Right hindlimb (tissue), 1 donor: Measurements from ENCODE around the gene TFR2.
"Not testable (repeated sequence)": the region's sequence is repeated elsewhere in the genome, so short reads cannot be mapped to it uniquely, and the experiment has no call there.

Source experiments
- DNase-seq: peaks from one replicate; pipeline ENCODE4 v3.0.0-alpha.2; 2018

The TFR2 gene

DNA sequence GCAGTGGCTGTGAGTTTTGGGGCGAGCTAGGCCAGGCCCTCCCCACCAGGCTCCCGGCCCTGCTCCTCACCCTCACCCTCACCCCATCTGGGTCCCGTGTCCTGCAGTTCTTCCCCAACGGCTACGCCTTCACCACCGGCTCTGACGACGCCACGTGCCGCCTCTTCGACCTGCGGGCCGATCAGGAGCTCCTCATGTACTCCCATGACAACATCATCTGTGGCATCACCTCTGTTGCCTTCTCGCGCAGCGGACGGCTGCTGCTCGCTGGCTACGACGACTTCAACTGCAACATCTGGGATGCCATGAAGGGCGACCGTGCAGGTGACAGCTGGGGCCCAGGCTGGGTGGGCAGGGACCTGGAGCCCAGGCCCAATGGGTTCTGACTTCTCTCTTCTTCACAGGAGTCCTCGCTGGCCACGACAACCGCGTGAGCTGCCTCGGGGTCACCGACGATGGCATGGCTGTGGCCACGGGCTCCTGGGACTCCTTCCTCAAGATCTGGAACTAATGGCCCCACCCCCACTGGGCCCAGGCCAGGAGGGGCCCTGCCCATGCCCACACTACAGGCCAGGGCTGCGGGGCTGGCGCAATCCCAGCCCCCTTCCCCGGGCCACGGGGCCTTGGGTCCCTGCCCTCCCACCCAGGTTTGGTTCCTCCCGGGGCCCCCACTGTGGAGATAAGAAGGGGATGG lies 37.1 kb upstream of the TFR2 start:
- peak; percentile 38 for DNase-seq

DNA sequence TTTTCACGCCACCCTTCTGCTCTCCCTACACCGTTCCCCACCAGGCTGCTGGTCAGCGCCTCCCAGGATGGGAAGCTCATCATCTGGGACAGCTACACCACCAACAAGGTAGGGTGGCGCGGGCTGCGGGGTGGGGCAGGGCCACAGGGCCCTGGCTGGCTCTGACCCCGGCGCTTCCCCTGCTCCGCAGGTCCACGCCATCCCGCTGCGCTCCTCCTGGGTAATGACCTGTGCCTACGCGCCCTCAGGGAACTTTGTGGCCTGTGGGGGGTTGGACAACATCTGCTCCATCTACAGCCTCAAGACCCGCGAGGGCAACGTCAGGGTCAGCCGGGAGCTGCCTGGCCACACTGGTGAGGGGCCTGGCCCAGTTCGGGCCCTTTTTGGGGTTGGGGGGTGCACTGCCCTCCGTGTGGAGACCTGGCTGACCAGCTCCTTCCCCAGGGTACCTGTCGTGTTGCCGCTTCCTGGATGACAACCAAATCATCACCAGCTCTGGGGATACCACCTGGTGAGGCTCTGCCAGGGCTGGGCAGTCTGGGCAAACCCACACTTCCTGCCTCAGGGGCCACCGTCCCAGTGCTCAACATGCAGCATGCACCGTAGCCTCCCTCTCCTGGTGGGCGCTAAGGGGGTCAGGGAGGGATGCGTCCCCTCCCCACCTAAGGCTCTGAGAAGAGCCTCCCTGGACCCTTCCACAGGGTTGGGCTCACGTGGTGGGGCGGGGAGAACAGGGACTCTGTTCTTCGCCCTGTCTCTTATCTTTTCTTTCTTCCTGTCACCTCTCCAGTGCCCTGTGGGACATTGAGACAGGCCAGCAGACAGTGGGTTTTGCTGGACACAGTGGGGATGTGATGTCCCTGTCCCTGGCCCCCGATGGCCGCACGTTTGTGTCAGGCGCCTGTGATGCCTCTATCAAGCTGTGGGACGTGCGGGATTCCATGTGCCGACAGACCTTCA lies 36.2 kb upstream of the TFR2 start:
- DNase-seq: no peak

DNA sequence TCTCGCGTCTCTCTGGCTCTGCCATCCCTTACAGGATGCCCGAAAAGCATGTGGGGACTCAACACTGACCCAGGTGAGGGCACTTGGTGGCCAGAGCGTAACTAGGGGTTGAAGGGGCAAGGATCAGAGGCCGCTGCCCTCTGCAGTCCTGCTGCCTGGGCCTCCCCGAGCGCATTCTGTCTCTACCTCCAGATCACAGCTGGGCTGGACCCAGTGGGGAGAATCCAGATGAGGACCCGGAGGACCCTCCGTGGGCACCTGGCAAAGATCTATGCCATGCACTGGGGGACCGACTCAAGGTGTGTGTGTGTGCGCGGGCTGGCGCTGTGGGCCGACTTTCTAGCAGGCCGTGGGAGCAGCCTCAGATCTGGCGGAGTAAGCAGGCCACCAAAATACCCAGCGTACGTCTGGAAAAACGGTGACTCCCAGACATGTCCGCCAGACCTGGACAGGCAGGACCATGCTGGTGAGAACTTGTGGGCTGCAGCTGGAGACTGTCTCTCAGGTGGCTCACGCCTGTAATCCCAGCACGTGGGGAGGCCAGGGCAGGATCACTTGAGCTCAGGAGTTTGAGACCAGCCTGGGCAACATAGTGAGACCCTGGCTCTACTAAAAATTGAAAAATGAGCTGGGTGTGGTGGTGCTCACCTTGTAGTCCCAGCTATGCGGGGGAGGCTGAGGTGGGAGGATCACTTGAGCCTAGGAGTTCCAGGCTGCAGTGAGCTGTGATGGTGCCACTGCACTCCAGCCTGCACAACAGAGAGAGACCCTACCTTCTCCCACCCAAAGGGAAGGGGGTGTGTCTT lies 35.4 kb upstream of the TFR2 start:
- DNase-seq: peak; percentile 21

DNA sequence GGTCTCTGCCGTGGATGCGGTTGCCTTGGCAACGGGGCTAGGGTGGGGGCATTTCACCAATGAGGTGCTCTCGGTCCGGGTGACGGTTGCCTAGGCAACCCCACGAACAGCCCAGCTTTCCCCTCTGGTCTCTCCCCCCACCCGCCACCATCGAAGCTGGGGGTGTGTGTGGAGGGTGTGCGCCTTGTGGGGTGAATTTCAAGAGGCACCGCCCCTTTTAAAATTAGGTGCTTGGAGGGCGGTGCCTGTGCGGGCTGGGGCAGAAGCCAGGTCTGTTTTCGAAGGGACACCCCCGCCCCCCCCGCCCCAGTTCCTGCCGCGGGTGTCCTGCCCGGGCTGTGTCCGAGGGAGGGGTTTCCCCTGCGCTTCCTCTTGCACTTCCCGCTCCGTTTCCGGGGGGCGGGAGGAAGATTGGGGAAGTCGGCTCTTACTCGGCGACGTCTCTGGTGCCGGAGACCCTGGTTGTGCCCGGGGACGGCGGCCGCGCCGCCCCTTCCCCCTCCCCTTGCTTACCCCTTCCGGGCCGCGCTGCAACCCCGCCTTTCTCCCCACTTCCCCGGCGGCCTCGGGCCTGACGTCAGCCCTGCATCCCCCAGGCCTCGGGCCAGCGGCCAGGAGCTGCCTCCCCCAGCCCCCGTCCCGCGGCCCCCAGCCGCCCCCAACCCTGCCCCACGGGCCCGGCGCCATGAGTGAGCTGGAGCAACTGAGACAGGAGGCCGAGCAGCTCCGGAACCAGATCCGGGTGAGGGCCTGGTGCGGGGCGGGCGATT lies 34.4 kb upstream of the TFR2 start:
- DNase-seq: peak; percentile 83

DNA sequence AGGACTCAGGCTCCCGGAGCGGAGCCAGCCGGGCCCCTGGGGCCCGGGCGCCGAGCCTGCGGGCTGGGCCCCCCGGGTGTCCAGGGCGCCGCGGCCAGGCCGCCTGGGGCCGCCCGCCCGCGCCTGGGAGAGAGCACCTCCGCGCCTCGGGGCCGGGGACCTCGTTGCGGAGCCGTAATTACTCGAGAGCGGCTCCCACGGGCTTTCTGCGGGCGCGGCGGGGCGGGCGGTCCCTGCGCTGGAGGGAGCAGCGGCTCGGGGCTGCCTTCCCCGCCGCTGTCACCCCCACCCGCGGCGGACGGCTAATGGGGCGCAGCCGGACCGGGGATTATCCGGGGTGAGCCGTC lies 33.7 kb upstream of the TFR2 start:
- no peak for DNase-seq

DNA sequence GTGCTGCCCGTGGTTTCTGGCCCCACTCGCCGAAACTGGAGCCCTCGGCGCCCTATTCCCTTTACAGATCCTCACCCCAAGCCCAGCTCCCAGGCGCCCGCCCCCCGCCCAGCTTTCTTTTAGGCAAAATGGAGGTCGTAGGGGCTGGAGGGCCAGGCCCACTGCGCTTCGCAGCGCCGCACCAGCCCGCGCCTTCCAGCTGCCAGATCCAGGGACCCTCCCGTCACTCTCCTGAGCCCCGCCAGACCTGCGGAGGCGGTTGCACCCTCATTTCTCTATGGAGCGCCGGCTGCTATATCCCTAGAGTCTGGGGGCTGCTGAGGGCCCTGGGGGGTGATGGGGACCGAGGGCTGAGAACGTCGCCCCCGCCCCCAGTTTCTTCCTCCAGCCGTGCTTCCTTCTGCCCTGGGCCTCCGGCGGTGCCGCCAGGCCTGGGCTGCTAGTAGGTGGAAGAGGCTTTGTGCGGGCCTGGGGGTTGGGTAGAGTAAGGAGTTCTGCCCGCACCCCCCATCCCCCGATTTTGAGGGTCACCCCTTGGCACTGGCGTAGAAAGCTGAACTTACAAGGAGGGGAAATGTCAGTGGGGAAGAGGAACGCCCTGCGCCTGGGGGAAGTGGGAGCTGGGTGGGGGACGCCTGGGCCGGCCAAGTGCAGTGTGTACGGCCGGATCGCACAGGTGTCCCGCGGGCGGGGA lies 33.2 kb upstream of the TFR2 start:
- peak; percentile 53 for DNase-seq

DNA sequence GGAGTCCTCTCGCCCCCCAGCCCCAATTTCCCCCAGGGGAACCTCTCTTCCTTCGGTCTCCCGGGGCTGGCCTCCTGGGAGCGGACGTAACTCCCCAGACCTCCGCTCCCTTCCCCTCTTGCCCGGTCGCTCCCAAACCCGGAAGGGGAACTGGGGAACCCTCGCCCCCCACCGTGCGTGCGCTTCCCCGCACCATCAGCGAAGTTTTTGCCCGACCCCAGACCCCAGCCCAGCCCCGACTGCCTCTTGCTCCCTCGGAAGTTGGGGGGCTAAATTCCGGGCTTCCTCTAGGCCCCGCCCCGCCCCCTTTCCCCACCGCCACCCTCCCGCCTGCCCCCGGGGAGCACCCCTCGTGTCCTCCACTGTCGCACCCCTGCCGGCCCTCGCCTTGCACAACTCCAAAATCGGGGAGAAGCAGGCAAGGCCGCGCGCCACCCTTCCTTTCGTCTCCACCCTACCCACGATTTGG lies 32.6 kb upstream of the TFR2 start:
- DNase-seq: no peak

DNA sequence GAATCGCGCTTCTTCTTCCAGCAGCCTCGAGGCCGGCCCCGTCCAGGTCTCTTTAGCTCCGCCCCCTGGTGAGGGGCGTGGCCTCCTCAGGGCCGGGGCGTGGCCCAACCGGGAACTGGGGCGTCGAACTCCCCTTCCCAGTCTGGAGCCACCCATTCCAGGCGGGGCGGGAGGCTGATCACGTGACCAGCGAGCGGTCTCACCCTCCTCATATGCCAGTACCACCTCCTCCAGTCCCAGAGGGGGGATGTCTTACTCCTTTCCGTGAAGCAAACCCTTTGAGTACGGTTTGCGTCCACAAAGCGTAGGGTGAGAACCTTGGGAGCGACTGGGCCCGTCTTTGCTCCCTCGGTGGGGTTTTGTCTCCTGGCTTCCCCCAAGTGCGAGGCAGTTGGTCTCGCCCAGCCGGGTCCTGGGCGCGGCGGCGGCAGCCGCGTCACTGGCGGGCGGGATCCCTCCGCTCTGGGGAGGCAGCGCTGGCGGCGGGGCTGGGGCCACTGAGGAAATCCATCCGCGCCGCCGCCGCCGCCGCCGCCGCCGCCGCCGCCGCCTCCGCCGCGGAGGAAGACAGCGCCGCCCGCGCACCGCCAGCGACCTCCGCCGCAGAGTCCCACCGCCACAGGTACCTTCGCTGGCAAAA lies 32.1 kb upstream of the TFR2 start, which contains the start of gene GNB2:
GNB2 (plus strand) TSS at position 439 of the 640 bp plus-strand sequence. CDS start 2,526 bp downstream, outside the sequence.
- peak; percentile 99 for DNase-seq

DNA sequence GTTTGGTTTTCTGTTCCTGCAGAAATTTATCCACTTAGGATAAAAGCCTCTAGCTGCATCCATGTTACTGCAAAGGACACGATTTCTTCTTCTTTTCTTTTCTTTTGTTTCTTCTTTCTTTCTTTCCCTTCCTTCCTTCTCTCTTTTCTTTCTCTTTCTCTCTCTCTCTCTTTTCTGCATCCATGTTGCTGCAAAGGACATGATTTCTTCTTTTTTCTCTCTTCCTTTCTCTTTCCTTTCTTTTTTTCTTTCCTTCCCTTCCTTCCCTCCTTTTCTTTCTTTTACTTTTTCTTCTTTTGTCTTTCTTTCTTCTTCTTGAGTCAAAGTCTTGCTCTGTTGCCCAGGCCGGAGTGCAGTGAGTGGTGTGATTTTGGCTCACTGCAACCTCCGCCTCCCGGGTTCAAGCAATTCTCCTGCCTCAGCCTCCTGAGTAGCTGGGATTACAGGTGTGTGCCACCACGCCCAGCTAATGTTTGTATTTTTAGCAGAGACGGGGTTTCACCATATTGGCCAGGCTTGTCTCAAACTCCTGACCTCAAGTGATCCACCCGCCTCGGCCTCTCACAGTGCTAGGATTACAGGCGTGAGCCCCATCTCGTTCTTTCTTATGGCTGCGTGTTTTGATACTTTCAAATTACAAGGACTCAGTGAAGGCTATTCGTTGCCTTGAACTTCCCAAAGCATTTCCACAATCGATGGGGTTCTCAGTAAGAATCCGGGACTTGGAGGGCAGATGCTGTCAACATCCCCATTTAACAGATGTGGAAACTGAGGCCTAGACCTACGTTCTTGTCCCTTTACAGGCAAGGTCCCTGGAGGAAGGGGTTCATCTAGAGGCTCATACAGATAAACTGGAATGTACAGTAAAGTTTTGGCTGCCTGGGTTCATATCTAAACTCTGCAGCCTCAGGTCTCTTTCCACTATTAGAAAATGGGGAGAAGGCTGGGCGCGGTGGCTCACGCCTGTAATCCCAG lies 30.3 kb upstream of the TFR2 start:
- DNase-seq: no peak

DNA sequence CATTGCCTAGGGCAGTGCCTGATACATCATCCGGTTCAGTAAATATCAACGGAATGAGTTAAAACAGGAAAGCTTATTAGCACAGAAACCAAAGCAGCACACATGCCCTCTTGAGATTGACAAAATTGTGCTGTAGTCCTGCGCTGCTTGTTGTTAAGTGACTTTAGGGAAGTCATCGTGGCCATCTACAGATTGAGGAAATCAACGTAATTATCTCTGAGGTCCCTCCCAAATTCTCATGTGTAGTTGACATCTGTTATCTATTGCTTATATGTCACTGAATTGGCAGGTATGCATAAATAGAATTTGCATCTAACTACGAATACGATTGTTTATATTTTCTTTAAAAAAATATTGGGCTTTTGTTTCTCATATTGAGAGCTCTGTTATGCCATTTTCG lies 28.7 kb upstream of the TFR2 start:
- no peak for DNase-seq

DNA sequence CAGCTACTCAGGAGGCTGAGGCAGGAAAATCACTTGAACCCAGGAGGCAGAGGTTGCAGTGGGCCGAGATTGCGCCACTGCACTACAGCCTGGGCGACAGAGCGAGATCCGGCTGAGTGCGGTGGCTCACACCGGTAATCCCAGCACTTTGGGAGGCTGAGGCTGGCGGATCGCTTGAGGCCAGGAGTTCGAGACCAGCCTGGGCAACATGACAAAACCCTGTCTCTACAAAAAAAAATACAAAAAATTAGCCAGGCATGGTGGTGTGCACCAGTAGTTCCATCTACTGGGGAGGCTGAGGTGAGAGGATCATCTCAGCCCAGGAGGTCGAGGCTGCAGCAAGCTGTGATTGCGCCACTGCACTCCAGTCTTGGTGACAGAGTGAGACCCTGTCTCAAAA lies 27.8 kb upstream of the TFR2 start:
- not testable (repeated sequence) for DNase-seq

DNA sequence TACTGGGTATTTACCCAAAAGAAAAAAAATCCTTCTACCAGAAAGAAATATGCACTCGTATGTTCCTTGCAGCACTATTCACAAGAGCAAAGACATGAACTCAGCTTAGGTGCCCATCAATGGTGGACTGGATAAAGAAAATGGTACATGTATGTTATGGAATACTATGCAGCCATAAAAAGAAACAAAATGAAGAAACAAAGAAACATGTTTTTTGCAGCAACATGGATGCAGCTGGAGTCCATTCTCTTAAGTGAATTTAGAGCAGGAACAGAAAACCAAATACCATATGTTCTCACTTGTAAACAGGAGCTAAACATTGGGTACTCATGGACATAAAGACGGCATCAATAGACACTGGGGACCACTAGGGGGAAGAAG lies 26.7 kb upstream of the TFR2 start:
- no peak for DNase-seq

DNA sequence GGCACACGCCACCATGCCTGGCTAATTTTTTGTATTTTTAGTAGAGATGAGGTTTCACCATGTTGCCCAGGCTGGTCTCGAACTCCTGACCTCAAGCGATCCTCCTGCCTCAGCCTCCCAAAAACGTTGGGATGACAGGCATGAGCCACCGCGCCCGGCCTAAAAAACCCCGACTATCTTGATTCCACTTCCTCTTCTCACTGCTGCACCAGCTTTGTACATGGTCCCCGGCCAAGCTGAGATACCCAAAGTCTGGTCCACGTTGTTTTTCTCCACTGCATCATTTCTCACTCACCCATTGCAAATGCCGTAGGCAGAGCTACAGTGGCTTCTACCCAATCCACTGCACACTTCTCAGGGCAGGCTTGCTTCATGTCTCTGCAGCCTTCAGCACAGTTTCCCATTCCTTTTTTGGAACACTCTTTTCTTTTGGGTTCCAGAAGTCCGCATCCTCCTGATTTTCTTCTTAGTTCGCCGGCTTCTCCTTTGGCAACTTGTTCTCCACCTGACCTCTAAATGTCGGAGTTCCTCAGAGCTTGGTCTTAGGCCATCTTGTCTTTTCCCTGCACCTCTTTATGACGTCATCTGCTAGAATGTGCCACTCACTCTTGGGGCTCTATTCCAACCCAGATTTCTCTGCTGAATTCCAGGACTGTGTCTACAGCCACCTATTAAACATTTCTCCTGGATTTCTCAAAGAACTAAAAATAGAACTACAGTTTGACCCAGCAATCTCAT lies 26.1 kb upstream of the TFR2 start:
- no peak for DNase-seq

DNA sequence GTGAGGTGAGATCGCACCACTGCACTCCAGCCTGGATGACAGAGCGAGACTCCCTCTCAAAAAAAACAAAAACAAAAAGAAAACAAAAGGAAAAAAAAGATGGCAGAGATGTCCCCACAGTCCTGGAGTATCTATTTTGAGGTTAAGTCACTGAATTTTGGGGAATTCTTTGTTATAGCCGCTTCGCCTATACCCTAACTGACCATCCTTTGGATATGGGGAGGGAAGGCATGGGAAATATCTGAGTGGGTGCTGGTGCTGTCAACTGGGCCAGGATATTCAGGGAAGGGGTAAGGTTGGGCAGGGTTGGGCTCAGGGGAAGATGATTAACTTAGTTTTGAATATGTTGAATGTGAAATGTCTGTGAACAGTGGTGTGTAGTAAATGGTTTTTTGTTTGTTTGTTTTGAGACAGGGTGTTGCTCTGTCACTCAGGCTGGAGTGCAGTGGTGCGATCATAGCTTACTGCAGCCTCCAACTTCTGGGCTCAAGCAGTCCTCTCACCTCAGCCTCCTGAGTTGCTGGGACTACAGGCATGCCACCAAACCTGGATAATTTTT lies 23.9 kb upstream of the TFR2 start:
- DNase-seq: no peak

DNA sequence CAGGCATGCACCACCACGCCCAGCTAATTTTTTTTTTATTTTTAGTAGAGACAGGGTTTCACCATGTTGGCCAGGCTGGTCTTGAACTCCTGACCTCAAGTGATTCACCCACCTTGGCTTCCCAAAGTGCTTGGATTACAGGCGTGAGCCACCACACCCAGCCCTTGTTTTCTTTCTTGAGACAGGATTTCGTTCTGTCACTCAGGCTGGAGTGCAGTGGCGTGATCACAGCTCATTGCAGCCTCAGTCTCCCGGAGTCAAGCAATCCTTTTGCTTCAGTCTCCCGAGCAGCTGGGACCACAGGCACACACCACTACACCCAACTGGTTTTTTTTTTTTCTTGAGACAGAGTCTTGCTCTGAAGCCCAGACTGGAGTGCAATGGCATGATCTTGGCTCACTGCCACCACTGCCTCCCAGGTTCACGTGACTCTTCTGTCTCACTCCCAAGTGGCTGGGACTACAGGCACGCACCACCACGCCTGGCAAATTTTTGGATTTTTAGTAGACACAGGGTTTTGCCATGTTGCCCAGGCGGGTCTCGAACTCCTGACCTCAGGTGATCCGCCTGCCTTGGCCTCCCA lies 20.9 kb upstream of the TFR2 start:
- not testable (repeated sequence) for DNase-seq

DNA sequence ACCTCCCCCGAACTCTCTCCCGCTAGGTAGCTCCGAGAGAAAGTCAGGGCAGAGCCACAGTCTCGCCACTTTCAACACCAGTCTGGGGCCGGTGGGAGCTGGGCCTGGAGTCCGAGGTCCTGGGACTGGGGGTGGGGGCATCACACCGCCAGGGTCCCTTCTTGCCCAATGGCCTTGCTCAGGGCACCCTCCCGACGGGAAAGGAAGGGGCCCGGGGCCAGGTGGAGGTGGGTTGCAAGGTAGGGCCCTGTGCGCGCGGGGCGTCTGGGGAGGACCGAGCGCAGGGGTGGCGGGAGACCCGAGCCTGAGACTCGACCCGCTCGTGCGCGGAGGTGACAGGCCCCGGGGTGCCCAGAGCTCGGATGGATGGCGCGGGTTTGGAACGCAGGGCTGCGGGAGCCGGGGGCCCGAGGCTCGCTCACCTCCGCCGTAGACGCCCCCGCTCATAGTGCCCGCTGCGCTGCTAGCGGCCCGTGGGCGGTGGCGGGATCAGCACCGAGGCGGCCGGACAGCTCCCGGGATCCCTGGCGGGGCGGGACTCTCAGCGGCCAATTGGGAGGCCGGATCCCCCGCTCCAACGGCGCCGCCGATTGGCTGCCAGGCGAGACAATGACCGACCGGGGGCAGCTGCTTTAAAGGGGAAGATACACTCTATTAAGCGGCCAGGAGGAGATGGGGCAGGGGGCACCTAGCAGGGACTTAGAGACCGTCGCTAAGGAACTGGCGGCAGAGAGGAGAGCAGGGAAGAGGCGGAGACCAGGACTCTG lies 14.7 kb upstream of the TFR2 start, which contains the start of gene ACTL6B:
ACTL6B (minus strand) TSS at position 541 of the 767 bp plus-strand sequence; CDS start at position 447, 94 bp downstream.
- peak; percentile 77 for DNase-seq
